Chondrocyte (in vitro differentiated cells): ENCODE data around the gene PACSIN1. TPM values are rescaled to one million over a fixed set of nuclear protein-coding genes. Genes with fewer than 3 reads are reported as not detected.

Experiments used
- DNase-seq: peaks from one replicate; pipeline ENCODE4 v3.0.0; 2021; ENCODE audit warnings: mixed read lengths, low spot score
- H3K27ac Mint-ChIP-seq: one replicate; pipeline ENCODE4 v1.8.0; 2021; ENCODE audit warnings: mild to moderate bottlenecking, moderate library complexity, mixed read lengths; ENCODE audit not compliant: unreplicated experiment
- H3K27me3 Mint-ChIP-seq: 2 replicates; pipeline ENCODE4 v1.8.0; 2021; ENCODE audit warnings: low read depth, mixed read lengths
- H3K36me3 Mint-ChIP-seq: 2 replicates; pipeline ENCODE4 v1.8.0; 2021; ENCODE audit warnings: low read depth, mixed read lengths
- H3K4me1 Mint-ChIP-seq: 2 replicates; pipeline ENCODE4 v1.8.0; 2021; ENCODE audit warnings: low read depth, mild to moderate bottlenecking, mixed read lengths
- H3K4me3 Mint-ChIP-seq: one replicate; pipeline ENCODE4 v1.8.0; 2021; ENCODE audit warnings: mild to moderate bottlenecking, moderate library complexity, mixed read lengths; ENCODE audit not compliant: unreplicated experiment
- H3K9me3 Mint-ChIP-seq: 2 replicates; pipeline ENCODE4 v1.8.0; 2021; ENCODE audit warnings: low read depth, mixed read lengths
- CTCF ChIP-seq: fragments of 200-600 bp; sonication (generic); IDR thresholded peaks from 2 replicates; pipeline ENCODE4 v1.5.0; 2021; ENCODE audit warnings: antibody characterized with exemption, mild to moderate bottlenecking, moderate library complexity
- total RNA-seq: library from RNA; stranded (reverse); gene quantifications from 3 replicates; pipeline ENCODE4 v1.2.1, GENCODE V29; 2021

PACSIN1 gene
- total RNA-seq, 1 donor from 2014 or later: 0.15 TPM

GRCh38 chr6:34560366-34561226 lies 94.7 kb downstream of the PACSIN1 start:
- no peak for TF ChIP-seq CTCF
- Mint-ChIP-seq H3K27ac (no peak overlapping the region), H3K27me3 (no peaks in the 10 kb centered on the region), H3K4me3 (no peak overlapping the region), H3K4me1 (no peaks in the 10 kb centered on the region), H3K9me3 (no peaks in the 10 kb centered on the region), H3K36me3 (no peaks in the 10 kb centered on the region)
- DNase-seq: no peak

- Mint-ChIP-seq H3K36me3 (no peaks in the 10 kb centered on the region), H3K9me3 (no peaks in the 10 kb centered on the region), H3K27me3 (no peaks in the 10 kb centered on the region), H3K4me3 (no peak overlapping the region), H3K4me1 (no peaks in the 10 kb centered on the region), H3K27ac (no peak overlapping the region)
- DNase-seq: no peak
- no peak for TF ChIP-seq CTCF
Measured at GRCh38 chr6:34561227-34561530, 95.3 kb downstream of the PACSIN1 start.

GRCh38 chr6:34562350-34562749 lies 96.5 kb downstream of the PACSIN1 start:
- Mint-ChIP-seq H3K36me3 (no peaks in the 10 kb centered on the region), H3K27ac (no peak overlapping the region), H3K27me3 (no peaks in the 10 kb centered on the region), H3K4me1 (no peaks in the 10 kb centered on the region), H3K9me3 (no peaks in the 10 kb centered on the region), H3K4me3 (no peak overlapping the region)
- TF ChIP-seq CTCF: no peak
- no peak for DNase-seq

GRCh38 chr6:34562861-34563512 lies 97.1 kb downstream of the PACSIN1 start:
- H3K4me1 Mint-ChIP-seq: no peaks in the 10 kb centered on the region
- H3K27ac Mint-ChIP-seq: no peak overlapping the region
- H3K27me3 Mint-ChIP-seq: no peaks in the 10 kb centered on the region
- TF ChIP-seq CTCF: no peak
- H3K9me3 Mint-ChIP-seq: no peaks in the 10 kb centered on the region
- DNase-seq: no peak
- H3K4me3 Mint-ChIP-seq: no peak overlapping the region
- no peaks in the 10 kb centered on the region for H3K36me3 Mint-ChIP-seq

DNA sequence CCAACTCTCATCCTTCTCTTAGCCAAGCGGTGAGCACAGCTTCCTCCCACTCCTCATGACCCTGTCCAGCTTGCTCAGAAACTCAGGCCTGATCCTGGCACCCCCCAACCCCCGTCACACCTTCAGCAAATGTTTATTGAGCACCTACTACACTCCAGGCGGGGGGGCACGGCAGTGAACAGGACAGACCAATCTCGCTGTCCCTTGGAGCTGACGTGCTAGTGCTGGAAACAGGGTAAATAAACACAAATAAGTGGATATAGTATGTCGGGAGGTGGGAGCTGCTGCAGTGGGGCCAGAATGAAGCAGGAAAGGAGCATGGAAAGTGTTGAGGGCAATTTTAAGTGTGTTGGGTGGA lies 97.6 kb downstream of the PACSIN1 start:
- Mint-ChIP-seq H3K4me3 (no peak overlapping the region), H3K9me3 (no peaks in the 10 kb centered on the region), H3K36me3 (no peaks in the 10 kb centered on the region), H3K27me3 (no peaks in the 10 kb centered on the region), H3K27ac (no peak overlapping the region), H3K4me1 (no peaks in the 10 kb centered on the region)
- no peak for TF ChIP-seq CTCF
- no peak for DNase-seq
